CD4-positive, alpha-beta T cell (primary cell): ENCODE measurements around the gene R3HCC1L. TPM values are rescaled to one million over a fixed set of nuclear protein-coding genes. Genes with fewer than 3 reads are reported as not detected.

Experiments
- ATAC-seq: fragments of 200-7000 bp; cut with Tn5 transposase; one replicate; pipeline ENCODE4 v1.10.0; 2022; ENCODE audit warnings: mild to moderate bottlenecking; ENCODE audit not compliant: poor library complexity
- CTCF ChIA-PET: fragments of 350-600 bp; sonication (Branson Sonifier 250); formaldehyde crosslinking; loops from one replicate; lab custom pipeline; 2021; ENCODE audit warnings: antibody characterized with exemption, inconsistent platforms; lab: Charles Lee
- POLR2A ChIA-PET: fragments of 350-600 bp; sonication (Branson Sonifier 250); formaldehyde crosslinking; loops from one replicate; lab custom pipeline; 2021; ENCODE audit warnings: antibody characterized with exemption, inconsistent platforms; lab: Charles Lee
- DNase-seq, 14 experiments: peaks; one replicate each; pipeline ENCODE4 v3.0.0-alpha.2; 2013 to 2020; ENCODE audit warnings: mixed read lengths in 2 of 14
- H3K27ac ChIP-seq, 2 donors: one replicate each; pipeline versions ENCODE4 v1.5.1 to v1.7.0; 2013; ENCODE audit warnings: low read length in 2 of 2, low read depth in 1 of 2, mild to moderate bottlenecking in 1 of 2
- H3K27me3 ChIP-seq, 2 experiments: 1 replicate in 1 of 2; 2 replicates in 1 of 2; pipeline versions ENCODE4 v1.6.1 to v1.7.0; 2013; ENCODE audit warnings: low read length in 2 of 2, control low read depth in 1 of 2, mild to moderate bottlenecking in 1 of 2, moderate library complexity in 1 of 2; ENCODE audit not compliant: insufficient read depth in 2 of 2, control insufficient read depth in 1 of 2
- H3K36me3 ChIP-seq: one replicate; pipeline ENCODE4 v1.6.1; 2013; ENCODE audit warnings: low read length, control low read depth; ENCODE audit not compliant: insufficient read depth
- H3K4me1 ChIP-seq: one replicate; pipeline ENCODE4 v1.6.1; 2013; ENCODE audit warnings: low read length, control low read depth; ENCODE audit not compliant: insufficient read depth
- H3K4me3 ChIP-seq: one replicate; pipeline ENCODE4 v1.5.1; 2013; ENCODE audit warnings: mild to moderate bottlenecking, low read length, moderate library complexity
- H3K9me3 ChIP-seq, 2 experiments: 1 replicate in 1 of 2; 2 replicates in 1 of 2; pipeline versions ENCODE4 v1.6.1 to v1.7.0; 2013; ENCODE audit warnings: low read length in 2 of 2, mild to moderate bottlenecking in 2 of 2, control low read depth in 1 of 2, moderate library complexity in 1 of 2; ENCODE audit not compliant: control insufficient read depth in 1 of 2, insufficient read depth in 1 of 2
- H3K27ac Mint-ChIP-seq: one replicate; pipeline ENCODE4 v1.8.0; 2020; ENCODE audit warnings: mixed read lengths
- H3K27me3 Mint-ChIP-seq: one replicate; pipeline ENCODE4 v1.8.0; 2021; ENCODE audit warnings: mixed read lengths
- H3K36me3 Mint-ChIP-seq: one replicate; pipeline ENCODE4 v1.8.0; 2021; ENCODE audit warnings: low read depth, mixed read lengths
- H3K4me1 Mint-ChIP-seq: one replicate; pipeline ENCODE4 v1.8.0; 2021; ENCODE audit warnings: low read depth, mixed read lengths
- H3K4me3 Mint-ChIP-seq: one replicate; pipeline ENCODE4 v1.8.0; 2020; ENCODE audit warnings: mild to moderate bottlenecking, mixed read lengths
- H3K9me3 Mint-ChIP-seq: one replicate; pipeline ENCODE4 v1.8.0; 2020; ENCODE audit warnings: mixed read lengths
- CTCF ChIP-seq: fragments of 200-600 bp; IDR thresholded peaks from one replicate; pipeline ENCODE4 v1.8.0; 2022; ENCODE audit warnings: antibody characterized with exemption, mild to moderate bottlenecking
- intact Hi-C, 2 experiments: fragments of 100-400 bp; cut with DNase I in 1 of 2; cut with micrococcal nuclease in 1 of 2; formaldehyde crosslinking; loops; one replicate each; pipeline versions ENCODE4 v1.15.1 to v1.9.0; 2023 to 2025; cut with DNase I, micrococcal nuclease
- total RNA-seq, 174 experiments: library from RNA in 2 of 174; stranded (reverse) in 2 of 174; gene quantifications; one replicate each; pipeline ENCODE4 v1.2.3 and lab custom pipeline; 2021 to 2026

The R3HCC1L gene
- total RNA-seq, 2 experiments from 2014 or later, result 12.7 to 13.7 TPM

DNA sequence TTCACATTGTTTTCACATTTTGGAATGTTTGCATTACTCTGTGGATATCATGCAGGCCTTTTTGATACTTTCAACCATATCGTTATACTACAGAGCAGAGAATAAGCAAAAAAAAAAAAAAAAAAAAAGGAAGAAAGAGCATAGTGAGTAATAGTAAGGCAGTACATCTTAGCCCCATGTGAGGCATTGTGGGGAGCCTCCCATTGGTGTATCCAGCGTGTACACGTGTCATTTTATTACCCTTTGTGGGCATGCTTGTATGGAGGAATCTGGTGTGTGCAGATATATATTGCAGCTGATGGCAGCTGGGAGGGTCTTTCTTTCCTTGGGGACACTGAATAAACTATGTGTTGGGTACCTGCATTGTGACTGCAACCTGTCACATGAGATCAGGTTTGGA is 19.6 kb downstream of the R3HCC1L start:
- H3K27me3 Mint-ChIP-seq, result no peaks in the 10 kb centered on the region
- Histone ChIP-seq H3K36me3 (peaks cover 25% of the 10 kb centered on the region), H3K27ac (no peak overlapping the region), H3K4me3 (no peak overlapping the region), H3K9me3 (peaks cover 4 to 14% of the 10 kb centered on the region in 2 experiments), H3K4me1 (no peaks in the 10 kb centered on the region), H3K27me3 (no peaks in the 10 kb centered on the region)
- H3K36me3 Mint-ChIP-seq, result peaks cover 85% of the 10 kb centered on the region
- POLR2A ChIA-PET, result no interaction called here
- no peak for TF ChIP-seq CTCF
- no peak overlapping the region for H3K4me3 Mint-ChIP-seq
- ATAC-seq (no peak), DNase-seq (no peak)
- H3K27ac Mint-ChIP-seq, result no peak overlapping the region
- intact Hi-C loops, result no loop called here
- peaks cover 7% of the 10 kb centered on the region for H3K9me3 Mint-ChIP-seq
- H3K4me1 Mint-ChIP-seq, result peaks cover 46% of the 10 kb centered on the region
- CTCF ChIA-PET, result no interaction called here

DNA sequence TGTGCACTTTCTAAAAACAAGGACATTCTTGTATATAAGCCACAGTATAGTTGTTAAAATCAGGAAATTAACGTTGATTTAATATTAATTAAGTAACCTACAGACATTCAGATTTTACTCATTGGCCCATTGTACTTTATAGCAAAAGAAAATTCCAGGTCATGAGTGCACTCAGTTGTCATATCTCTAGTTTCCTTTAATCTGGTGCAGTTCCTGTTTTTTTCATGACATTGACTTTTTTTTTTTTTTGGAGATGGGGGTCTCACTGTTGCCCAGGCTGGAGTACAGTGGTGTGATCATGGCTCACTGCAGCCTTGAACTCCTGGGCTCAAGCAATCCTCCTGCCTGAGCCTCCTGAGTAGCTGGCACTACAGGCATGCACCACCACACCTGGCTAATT is 24.1 kb downstream of the R3HCC1L start:
- Histone ChIP-seq H3K27ac (no peak overlapping the region), H3K9me3 (no peaks in the 10 kb centered on the region), H3K36me3 (peaks cover 27% of the 10 kb centered on the region), H3K4me3 (no peak overlapping the region), H3K27me3 (no peaks in the 10 kb centered on the region), H3K4me1 (no peaks in the 10 kb centered on the region)
- no peak overlapping the region for H3K4me3 Mint-ChIP-seq
- no peak overlapping the region for H3K27ac Mint-ChIP-seq
- intact Hi-C loops, result no loop called here
- ChIA-PET CTCF (no interaction called here), POLR2A (no interaction called here)
- no peaks in the 10 kb centered on the region for H3K27me3 Mint-ChIP-seq
- TF ChIP-seq CTCF, result no peak
- H3K9me3 Mint-ChIP-seq, result no peaks in the 10 kb centered on the region
- peaks cover 48% of the 10 kb centered on the region for H3K4me1 Mint-ChIP-seq
- ATAC-seq (no peak), DNase-seq (no peak)
- peaks cover 81% of the 10 kb centered on the region for H3K36me3 Mint-ChIP-seq

DNA sequence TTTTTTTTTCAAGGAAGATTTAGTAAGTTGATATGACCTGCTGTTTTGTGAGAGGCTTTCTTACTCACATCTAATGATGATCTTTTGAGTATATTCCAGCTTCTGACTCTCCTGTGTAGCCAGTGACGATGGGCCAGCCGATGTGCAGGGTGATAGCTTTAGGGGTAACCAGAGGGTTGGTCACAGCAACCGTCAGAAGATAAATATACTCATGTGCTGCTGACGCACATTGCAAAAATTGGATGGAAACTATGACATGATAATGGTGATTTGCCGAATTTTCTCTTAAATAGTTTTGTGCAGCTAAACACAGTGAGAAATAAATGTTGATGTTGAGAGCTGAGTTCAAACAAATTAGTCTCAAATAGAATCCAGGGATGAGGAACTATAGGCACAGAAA is 29.5 kb downstream of the R3HCC1L start:
- no peaks in the 10 kb centered on the region for H3K4me1 ChIP-seq
- no peak overlapping the region for H3K4me3 Mint-ChIP-seq
- H3K36me3 ChIP-seq, result peaks cover 35% of the 10 kb centered on the region
- H3K9me3 Mint-ChIP-seq, result no peaks in the 10 kb centered on the region
- no peaks in the 10 kb centered on the region for H3K9me3 ChIP-seq
- H3K4me3 ChIP-seq, result no peak overlapping the region
- peaks cover 21% of the 10 kb centered on the region for H3K4me1 Mint-ChIP-seq
- no peaks in the 10 kb centered on the region for H3K27me3 Mint-ChIP-seq
- no peak overlapping the region for H3K27ac ChIP-seq
- no peaks in the 10 kb centered on the region for H3K27me3 ChIP-seq
- TF ChIP-seq CTCF, result no peak
- intact Hi-C loops, result no loop called here
- ChIA-PET POLR2A (no interaction called here), CTCF (no interaction called here)
- no peak for ATAC-seq
- no peak overlapping the region for H3K27ac Mint-ChIP-seq
- peaks cover 83% of the 10 kb centered on the region for H3K36me3 Mint-ChIP-seq
- no peak for DNase-seq
